Fibroblast of the conjunctiva (primary cell): ENCODE data around the gene SDK1.
"Not testable (repeated sequence)": the region's sequence is repeated elsewhere in the genome, so short reads cannot be mapped to it uniquely, and the experiment has no call there.

Experiments used
- DNase-seq: peaks from one replicate; pipeline ENCODE4 v3.0.0-alpha.2; 2010; ENCODE audit warnings: low read depth

Gene SDK1

DNA sequence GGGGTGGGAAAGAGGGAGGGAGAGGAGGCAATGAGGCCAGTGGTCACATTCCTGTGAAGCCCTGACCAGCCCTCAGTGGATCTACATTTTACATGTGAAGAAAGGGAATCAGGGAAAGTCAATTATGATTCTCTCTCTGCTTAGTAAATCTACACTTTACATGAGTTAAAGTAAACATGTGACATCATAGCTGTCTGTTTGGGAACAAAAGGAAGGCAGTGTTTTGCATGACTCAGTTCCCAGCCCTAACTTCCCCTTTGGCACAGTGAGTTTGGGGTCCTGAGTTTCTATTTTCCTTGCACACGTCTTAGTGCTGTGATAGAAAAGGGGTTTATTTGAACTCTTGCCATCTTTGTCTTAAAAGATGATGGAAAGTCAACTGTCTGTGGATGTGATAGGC lies 615.1 kb downstream of the SDK1 start:
- no peak for DNase-seq

GRCh38 chr7:3917436-3917835 lies 616.4 kb downstream of the SDK1 start:
- no peak for DNase-seq

GRCh38 chr7:3918576-3918975 lies 617.5 kb downstream of the SDK1 start:
- no peak for DNase-seq

DNA sequence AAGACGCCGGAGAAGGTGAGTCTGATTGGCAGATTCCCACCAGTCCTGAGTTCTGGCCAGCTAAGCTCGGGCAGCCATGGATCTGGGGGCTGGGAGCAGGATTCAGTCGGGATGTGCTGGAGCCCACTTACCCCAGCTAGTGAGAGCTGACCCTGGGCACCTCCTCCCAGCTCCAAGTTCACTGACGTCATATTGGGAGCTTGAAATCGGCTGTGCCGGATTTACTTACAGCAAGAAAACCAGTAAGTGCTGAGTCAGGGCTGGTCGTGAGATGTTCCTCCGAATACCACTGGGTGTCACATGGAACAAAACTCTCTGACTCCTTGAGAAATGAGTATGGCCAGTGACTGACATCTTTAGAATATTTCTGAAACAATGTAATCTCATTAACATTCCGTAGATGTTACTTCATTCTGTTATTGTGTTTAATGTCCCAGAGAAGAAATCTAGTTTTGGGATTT lies 621.2 kb downstream of the SDK1 start:
- peak; percentile 87 for DNase-seq

DNA sequence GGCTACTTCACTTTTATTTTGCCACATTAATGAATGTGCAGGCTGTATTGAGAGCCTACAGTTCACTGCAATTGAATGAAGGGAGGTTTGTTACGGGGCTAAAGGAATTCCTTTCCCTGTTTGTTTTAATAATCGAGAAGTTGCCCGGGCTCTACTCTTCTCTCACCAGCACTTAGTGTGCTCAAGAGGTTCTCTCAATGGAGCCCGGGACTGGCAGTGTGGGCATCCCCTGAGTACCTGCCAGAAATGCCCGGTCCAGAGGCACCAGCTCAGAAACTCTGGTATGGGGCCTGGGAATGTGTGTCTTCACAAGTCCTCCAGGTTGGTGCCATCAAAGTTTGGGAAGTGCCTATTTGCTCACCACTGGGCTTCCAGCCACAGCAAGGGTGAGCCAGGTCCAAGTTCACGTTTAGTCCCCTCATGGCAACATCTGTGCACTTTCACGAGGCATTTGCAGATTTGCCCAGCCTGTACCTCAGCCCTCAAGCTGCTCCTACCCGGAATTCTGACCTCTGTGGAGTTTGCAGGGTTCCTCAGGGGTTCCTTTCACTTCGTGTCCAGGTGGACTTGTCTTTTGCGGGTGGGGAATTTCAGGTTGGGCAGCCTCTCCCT lies 622.4 kb downstream of the SDK1 start:
- DNase-seq = no peak

GRCh38 chr7:3924277-3924676 lies 623.2 kb downstream of the SDK1 start:
- no peak for DNase-seq

DNA sequence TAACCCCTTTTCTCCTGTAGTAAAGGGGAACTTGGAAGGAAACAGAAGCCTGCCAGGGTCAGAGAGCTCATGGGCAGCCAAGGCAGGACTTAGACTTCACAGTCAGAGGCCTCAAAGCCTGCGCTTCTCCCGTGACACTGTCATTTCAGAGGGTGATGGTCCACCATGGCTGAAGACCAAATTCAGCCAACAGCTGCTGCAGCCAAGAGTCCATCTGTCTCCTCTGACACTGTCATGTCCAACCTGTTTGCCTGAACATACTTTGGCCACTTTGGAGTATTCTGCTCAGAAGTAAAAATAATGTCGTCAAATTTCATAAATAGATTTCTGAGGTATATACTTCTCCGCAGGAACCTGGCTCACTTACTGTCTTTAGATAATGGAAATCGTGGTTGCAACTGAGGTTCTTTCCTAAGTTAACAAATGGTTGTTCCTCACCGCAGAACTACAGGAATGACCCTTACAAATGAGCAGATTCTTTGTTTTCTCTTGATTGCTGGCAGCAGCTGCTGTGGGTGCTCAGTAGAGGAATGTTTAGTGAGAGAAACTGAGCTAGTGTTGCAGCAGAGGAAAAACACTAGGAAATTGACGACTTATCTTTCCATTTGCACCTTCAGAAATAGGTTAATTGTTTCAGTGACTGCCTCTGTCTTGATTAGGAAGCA lies 626.5 kb downstream of the SDK1 start:
- no peak for DNase-seq

DNA sequence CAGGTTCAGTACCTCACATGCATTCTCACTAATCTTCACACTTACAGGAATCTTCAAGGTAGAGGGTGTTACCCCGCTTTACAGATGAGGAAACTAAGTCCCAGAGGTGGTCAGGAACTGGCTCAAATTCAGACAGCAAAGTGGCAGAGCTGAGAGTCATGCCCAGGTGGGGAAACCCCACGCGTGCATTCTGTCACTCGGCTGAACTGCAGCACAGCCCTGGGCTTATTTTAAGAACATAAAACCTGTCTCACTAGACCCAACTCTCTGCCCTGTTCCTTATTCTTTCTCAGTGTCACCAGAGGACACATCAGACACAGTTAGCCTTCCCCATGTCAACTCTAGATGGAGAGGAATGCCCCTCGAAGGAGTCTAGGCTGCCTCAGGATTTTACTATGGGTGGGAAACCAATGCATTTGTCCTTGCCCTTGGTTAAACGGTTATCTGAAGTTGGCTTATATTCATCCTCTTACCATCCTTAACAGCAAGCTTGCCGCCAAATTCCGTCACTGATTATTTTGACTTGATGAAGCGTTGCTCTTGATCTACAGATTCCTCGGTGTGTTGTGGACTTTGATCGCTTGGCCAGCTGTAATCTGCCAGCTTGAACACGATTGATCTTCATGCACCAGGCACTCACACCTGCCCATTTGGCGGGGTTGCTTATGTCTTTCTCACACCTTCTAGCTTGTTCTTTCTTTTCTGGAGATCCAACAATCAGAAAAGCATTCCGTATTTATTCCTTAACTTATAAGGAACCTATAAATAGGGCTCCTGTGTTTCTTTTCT lies 627.9 kb downstream of the SDK1 start:
- DNase-seq = no peak

DNA sequence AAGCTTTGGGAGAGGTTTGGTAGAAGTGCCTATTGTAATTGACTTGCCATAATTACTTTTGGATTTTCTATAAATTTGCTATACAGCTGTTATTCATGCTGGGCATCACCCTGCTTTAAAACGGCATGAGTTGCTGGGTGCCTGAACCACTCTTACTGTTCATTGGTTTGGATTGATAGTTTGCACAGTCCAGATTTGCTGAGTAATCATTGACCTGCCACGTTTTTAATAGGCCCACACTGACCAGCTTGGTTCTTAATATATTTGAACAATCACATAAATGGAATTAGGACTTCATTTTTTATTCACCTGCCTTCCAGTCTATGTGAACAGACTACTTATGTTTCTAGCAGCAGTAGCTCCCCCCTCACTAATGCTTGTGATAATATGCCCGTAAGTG lies 630.8 kb downstream of the SDK1 start:
- no peak for DNase-seq

DNA sequence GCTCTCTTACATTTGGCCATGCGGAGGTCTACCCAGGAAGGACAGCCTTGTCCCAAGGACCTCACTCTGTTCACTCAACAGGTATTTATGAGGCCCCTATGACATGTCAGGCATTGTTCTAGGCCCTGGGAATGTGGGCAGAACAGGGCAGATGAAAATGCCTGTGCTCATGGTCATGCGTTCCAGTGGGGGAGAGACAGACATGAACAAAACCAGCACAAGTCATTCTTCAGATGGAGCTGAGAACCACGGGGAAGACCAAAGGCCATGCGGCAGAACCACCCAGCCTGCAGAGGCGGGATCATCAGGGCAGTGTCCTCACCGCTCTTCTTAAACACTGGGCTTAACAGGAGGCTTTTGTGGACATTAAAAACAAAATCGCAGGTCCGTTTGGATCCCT lies 636.1 kb downstream of the SDK1 start:
- no peak for DNase-seq

DNA sequence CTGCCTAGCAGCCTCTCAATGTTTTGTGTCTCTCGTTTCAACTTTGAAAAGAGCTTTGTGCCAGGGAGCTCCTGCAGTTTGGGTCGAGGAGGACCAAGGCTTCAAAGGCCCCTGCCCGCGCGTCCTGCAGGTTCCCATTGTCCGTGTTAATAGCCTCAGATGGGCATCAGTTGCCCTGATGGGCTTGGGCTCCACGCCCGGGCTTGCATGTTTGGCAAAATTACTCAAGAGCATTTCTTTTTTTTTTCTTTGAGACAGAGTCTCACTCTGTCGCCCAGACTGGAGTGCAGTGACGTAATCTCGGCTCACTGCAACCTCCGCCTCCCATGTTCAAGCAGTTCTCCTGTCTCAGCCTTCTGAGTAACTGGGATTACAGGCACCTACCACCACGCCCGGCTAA lies 636.6 kb downstream of the SDK1 start:
- no peak for DNase-seq

DNA sequence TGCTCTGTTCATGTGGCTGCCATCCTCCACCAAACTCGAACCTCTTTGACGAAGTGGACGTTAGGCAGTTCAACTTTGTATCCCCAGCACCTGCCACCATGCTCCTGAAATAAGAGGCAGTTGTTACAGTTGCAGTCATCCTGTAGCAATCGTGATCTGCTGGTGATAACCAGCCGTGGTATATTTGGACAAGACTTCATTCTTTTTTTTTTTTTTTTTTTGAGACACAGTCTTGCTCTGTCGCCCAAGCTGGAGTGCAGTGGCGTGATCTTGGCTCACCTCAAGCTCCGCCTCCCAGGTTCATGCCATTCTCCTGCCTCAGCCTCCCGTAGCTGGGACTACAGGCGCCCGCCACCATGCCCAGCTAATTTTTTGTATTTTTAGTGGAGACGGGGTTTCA lies 640.7 kb downstream of the SDK1 start:
- not testable (repeated sequence) for DNase-seq

- DNase-seq = no peak
Measured at GRCh38 chr7:3942276-3942675, 641.2 kb downstream of the SDK1 start.

DNA sequence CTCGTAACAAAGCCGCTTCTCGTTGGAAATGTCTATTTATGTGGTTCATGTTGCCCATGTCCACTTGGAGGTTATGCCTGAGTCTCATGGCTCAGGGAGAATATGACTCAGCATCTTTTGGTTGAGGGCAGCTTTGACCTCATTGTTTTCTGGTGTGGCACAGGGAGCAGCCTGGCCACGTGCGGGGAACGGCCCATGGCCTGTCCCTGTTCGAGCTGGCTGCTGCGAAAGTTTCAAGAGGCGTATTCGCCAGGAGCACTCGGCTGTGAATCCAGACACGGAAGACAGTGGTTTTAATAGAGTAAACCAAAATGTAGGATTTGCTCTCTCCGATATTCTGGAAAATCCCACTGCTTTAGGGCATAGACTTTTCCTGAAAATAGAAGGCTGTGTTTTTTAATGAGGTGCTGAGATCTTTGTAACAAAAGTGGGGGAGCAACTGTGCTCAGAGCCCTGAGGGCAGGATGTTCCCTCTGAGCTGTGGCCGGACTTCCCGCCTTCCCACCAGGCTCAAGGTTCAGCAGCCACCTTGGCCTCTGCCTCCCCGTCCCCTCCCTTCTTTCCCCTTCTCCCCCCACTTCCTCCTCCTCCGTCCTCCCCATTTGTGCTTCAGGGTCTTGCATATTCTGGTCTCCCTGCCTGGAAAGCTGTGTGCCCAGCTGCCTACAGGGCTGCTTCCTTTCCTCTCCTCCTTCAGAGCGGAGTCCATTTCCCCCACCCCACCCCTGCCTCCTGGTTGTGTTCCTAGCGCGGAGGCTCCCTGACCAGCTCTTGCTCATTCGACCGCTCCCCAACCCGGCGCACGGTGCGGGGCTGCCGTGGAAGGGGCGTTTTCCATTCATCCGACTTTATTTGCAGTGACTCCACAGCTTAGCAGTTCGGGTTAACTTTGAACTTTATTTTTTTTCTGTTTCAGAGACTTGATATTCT lies 642.0 kb downstream of the SDK1 start:
- DNase-seq = no peak

GRCh38 chr7:3943779-3944520 lies 642.9 kb downstream of the SDK1 start:
- DNase-seq = no peak

- DNase-seq = no peak
Measured at GRCh38 chr7:3949242-3949640, 648.2 kb downstream of the SDK1 start.

GRCh38 chr7:3950249-3950648 lies 649.2 kb downstream of the SDK1 start:
- DNase-seq = no peak

GRCh38 chr7:3951316-3952055 lies 650.4 kb downstream of the SDK1 start:
- DNase-seq = no peak

DNA sequence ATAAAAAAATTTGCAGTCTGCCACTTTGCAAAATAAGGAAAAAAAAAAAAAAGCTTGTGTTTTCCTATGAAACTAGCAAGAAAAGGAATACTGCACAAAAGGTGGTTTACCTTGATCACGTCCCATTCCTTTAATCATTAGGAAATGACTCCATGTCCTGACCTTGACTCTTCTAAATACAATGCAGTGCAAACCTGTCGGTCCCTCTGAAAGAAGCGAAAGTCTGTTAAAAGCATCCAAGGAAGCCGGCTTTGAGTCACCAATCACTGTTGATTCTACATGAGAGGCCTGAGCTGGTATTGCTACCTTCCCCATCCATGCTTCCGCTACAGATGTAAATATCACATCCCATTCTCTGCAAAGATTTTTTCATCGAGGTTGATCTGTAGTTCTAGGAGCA lies 652.1 kb downstream of the SDK1 start:
- DNase-seq = no peak

DNA sequence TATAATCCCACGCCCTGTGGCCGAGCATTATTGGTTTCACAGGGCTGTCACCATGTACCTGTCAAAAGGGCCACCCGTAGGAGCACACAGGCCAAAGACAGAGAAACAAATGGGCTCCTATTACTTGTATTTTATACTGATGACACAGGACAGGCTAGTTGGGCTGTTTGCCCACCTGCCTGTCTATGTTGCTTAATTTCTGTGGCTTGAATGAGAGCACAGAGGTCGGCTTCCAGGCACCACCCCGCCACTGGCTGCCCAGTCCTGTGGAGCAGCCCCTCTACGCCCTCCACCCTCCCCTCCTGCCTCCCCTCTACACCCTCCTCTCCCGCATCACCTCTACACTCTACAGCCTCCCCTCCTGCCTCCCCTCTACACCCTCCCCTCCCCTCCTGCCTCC lies 652.9 kb downstream of the SDK1 start:
- DNase-seq = no peak

DNA sequence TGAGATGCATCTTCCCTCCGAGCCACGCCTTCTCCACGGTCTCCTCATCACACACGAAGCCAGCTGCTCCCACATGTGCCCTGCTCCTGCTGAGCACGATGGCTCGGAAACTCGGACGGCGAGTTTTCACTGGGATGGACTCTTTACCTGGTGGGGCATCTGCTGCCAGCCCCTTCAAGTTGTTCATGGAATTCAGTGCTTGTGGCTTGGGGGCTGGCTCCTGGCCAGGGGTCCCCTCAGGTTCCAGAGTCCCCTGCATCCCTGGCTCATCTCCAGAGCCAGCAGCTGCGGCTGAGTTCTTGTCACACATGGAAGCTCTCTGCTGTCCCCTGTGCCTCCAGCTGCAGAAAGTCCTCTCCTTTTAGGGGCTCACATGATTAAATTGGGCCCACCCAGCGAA lies 654.0 kb downstream of the SDK1 start:
- DNase-seq = no peak
